ENCODE results near the gene SLC43A3. TPM values are rescaled to one million over a fixed set of nuclear protein-coding genes. Genes with fewer than 3 reads are reported as not detected.

Gene SLC43A3
- total and polyA plus RNA-seq, 9 of the 15 experiments (the other 6 are each of a cell fraction or from before 2014, with no cell fraction given) = 63.7 to 281 (median 139) TPM

- peak in 1 of 3 experiments; percentile 70; a peak in 2 of 6 replicates for TF ChIP-seq ZBTB11 (CRISPR knock-in tag; IDR thresholded peaks at IDR 0.05)
- TF ChIP-seq SREBF1 (IDR thresholded peaks at IDR 0.05; ENCODE audit: borderline replicate concordance, low read depth, low read length) = no peak
- TF ChIP-seq ZC3H4 (CRISPR knock-in tag; IDR thresholded peaks at IDR 0.05; ENCODE audit: borderline replicate concordance) = no peak
- peak; percentile 47; the same call in 1 of the 2 replicates for TF ChIP-seq JUND (IDR thresholded peaks at IDR 0.05; ENCODE audit: borderline replicate concordance, low read depth, low read length)
- peak; percentile 70; the same call in 1 of the 3 replicates for TF ChIP-seq JUND (tag; IDR thresholded peaks at IDR 0.05; ENCODE audit: borderline replicate concordance, low read depth, low read length)
- peak; percentile 62; the same call in 1 of the 2 replicates for TF ChIP-seq SMARCE1 (IDR thresholded peaks at IDR 0.05)
- TF ChIP-seq MAFG (tag; conservative IDR thresholded peaks at IDR 0.05) = 0 out of 2 replicates have a peak, but pooled peaks have one; percentile 7
- peak; percentile 76 for TF ChIP-seq MYNN (IDR thresholded peaks at IDR 0.05)
- TF ChIP-seq MYNN (CRISPR knock-in tag; IDR thresholded peaks at IDR 0.05) = no peak
- TF ChIP-seq ZNF239 (CRISPR knock-in tag; IDR thresholded peaks at IDR 0.05) = no peak
- TF ChIP-seq MYC (IDR thresholded peaks at IDR 0.05; ENCODE audit: low read depth, low read length) = peak; percentile 30; the same call in 1 of the 2 replicates
- no peak for TF ChIP-seq MYC (CRISPR knock-in tag; IDR thresholded peaks at IDR 0.05; ENCODE audit: borderline replicate concordance, low read depth)
- no peak for TF ChIP-seq ZNF431 (CRISPR knock-in tag; IDR thresholded peaks at IDR 0.05)
- no peak for TF ChIP-seq ZNF41 (CRISPR knock-in tag; conservative IDR thresholded peaks at IDR 0.05)
- peak in 1 of 2 experiments; percentile 21; a peak in 1 of 4 replicates for TF ChIP-seq ETV6 (IDR thresholded peaks at IDR 0.05; ENCODE audit: borderline replicate concordance in 1 of 2, low read depth in 2 of 2, low read length in 1 of 2)
- TF ChIP-seq ETV6 (CRISPR knock-in tag; IDR thresholded peaks at IDR 0.05; ENCODE audit: borderline replicate concordance) = no peak
- TF ChIP-seq CBX3 (IDR thresholded peaks at IDR 0.05; ENCODE audit: borderline replicate concordance in 1 of 2, low read length in 2 of 2) = no peak
- TF ChIP-seq FOXK2 (conservative IDR thresholded peaks at IDR 0.05 in 1 of 2, IDR thresholded peaks at IDR 0.05 in 1 of 2; ENCODE audit: low read depth in 2 of 2) = no peak
- 0 out of 2 replicates have a peak, but pooled peaks have one; percentile 19 for TF ChIP-seq ATF4 (CRISPR knock-in tag; IDR thresholded peaks at IDR 0.05)
- peak; percentile 77 for TF ChIP-seq ZNF395 (CRISPR knock-in tag; IDR thresholded peaks at IDR 0.05)
- TF ChIP-seq DPF2 (IDR thresholded peaks at IDR 0.05) = peak; percentile 83
- no peak for TF ChIP-seq TSC22D4 (tag; IDR thresholded peaks at IDR 0.05)
- TF ChIP-seq LARP7 (IDR thresholded peaks at IDR 0.05) = 0 out of 2 replicates have a peak, but pooled peaks have one; percentile 80
Observed at GRCh38 chr11:57395905-57396623, 30.9 kb downstream of the SLC43A3 start (continued).

Measured in K562 (cell line).